ENCODE data around the gene ADAMTS16. TPM values are rescaled to one million over a fixed set of nuclear protein-coding genes. Genes with fewer than 3 reads are reported as not detected.

The ADAMTS16 gene
- total and polyA plus RNA-seq, 2 donors from 2014 or later, result 5.6 to 7.5 TPM

DNA sequence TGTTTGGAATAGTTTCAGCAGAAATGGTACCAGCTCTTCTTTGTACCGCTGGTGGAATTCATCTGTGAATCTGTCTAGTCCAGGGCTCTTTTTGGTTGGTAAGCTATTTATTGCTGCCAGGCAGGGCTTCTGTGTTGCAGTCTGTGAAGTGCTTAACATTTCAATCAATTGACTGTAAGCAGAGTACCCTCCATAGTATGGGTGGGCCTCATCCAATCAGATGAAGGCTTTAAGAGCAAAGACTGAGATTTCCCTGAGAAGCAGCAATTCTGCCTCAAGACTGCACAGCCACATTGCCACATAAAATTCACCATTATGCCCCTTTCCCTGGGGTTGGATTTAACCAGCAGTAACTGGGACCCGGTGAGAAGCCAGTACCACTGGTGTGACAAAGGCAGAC is 183.4 kb downstream of the ADAMTS16 start:
- Histone ChIP-seq H3K27ac (ENCODE audit: low read depth in 2 of 2, low read length in 2 of 2) (no peak overlapping the region), H3K9me3 (ENCODE audit: control insufficient read depth in 2 of 3, insufficient read depth in 1 of 3, low read length in 3 of 3) (no peaks in the 10 kb centered on the region), H3K36me3 (ENCODE audit: control insufficient read depth in 2 of 3, insufficient read depth in 3 of 3, low read length in 3 of 3) (peaks cover 0 to 2% (median 0%) of the 10 kb centered on the region in 3 donors), H3K4me3 (ENCODE audit: low read length in 3 of 3) (no peak overlapping the region), H3K27me3 (ENCODE audit: control insufficient read depth, insufficient read depth, low read length) (no peaks in the 10 kb centered on the region), H3K4me1 (ENCODE audit: control insufficient read depth in 2 of 3, insufficient read depth in 2 of 3, low read depth in 1 of 3, low read length in 3 of 3) (no peaks in the 10 kb centered on the region), H3K9ac (ENCODE audit: low read length in 3 of 3) (no peak overlapping the region)
- TF ChIP-seq, protein P1, sequence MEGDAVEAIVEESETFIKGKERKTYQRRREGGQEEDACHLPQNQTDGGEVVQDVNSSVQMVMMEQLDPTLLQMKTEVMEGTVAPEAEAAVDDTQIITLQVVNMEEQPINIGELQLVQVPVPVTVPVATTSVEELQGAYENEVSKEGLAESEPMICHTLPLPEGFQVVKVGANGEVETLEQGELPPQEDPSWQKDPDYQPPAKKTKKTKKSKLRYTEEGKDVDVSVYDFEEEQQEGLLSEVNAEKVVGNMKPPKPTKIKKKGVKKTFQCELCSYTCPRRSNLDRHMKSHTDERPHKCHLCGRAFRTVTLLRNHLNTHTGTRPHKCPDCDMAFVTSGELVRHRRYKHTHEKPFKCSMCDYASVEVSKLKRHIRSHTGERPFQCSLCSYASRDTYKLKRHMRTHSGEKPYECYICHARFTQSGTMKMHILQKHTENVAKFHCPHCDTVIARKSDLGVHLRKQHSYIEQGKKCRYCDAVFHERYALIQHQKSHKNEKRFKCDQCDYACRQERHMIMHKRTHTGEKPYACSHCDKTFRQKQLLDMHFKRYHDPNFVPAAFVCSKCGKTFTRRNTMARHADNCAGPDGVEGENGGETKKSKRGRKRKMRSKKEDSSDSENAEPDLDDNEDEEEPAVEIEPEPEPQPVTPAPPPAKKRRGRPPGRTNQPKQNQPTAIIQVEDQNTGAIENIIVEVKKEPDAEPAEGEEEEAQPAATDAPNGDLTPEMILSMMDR (IDR thresholded peaks at IDR 0.05; ENCODE audit: borderline replicate concordance, extremely low read depth, insufficient read depth), result no peak
- FAIRE-seq, result no peak
- intact Hi-C loops (cut with DNase I), result no loop called here
- no peak for DNase-seq

DNA sequence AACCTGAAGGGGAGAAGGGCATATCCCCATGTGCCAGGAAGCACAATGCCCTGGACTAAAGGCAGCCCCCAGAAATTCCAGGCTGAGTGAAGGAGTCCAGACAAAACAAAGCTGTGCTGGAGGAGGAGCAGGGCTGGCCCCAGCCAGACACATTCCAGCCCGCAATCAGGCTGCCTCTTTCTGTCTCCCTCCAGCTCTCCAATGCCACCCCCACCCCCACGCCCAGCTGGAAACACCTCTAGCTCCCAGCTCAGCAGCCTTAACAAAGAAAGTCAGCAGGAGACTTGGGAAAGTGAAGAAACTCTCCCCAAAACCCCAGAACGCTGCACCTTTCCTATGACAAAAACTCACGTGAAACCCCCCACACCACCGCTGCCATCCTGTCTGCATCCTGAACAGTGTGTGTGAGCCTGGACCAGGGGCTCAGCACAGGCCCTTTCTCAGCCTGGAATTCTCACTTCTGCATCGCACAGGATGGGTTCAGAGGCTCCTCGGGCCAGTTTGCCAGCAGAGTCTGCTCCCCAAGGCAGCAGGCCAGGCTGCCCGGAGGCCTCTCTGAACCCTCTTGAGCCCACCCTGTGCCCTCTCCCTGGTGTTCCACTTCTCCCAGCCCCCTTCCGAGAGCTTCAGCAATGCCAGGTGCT is 186.1 kb downstream of the ADAMTS16 start:
- peaks cover 0 to 8% (median 0%) of the 10 kb centered on the region in 3 donors for H3K4me1 ChIP-seq (ENCODE audit: control insufficient read depth in 2 of 3, insufficient read depth in 2 of 3, low read depth in 1 of 3, low read length in 3 of 3)
- no peak overlapping the region for H3K27ac ChIP-seq (ENCODE audit: low read depth in 2 of 2, low read length in 2 of 2)
- FAIRE-seq (no peak), DNase-seq (peak in 4 of 5 donors; percentile 39 to 63 (median 54))
- no peak overlapping the region for H3K4me3 ChIP-seq (ENCODE audit: low read length in 3 of 3)
- H3K36me3 ChIP-seq (ENCODE audit: control insufficient read depth in 2 of 3, insufficient read depth in 3 of 3, low read length in 3 of 3), result peaks cover 0 to under 1% (median 0%) of the 10 kb centered on the region in 3 donors
- no peaks in the 10 kb centered on the region for H3K9me3 ChIP-seq (ENCODE audit: control insufficient read depth in 2 of 3, insufficient read depth in 1 of 3, low read length in 3 of 3)
- no peak overlapping the region for H3K9ac ChIP-seq (ENCODE audit: low read length in 3 of 3)
- intact Hi-C loops (cut with DNase I), result no loop called here
- TF ChIP-seq, protein P1 (IDR thresholded peaks at IDR 0.05; ENCODE audit: borderline replicate concordance, extremely low read depth, insufficient read depth), result no peak
- H3K27me3 ChIP-seq (ENCODE audit: control insufficient read depth, insufficient read depth, low read length), result no peaks in the 10 kb centered on the region

DNA sequence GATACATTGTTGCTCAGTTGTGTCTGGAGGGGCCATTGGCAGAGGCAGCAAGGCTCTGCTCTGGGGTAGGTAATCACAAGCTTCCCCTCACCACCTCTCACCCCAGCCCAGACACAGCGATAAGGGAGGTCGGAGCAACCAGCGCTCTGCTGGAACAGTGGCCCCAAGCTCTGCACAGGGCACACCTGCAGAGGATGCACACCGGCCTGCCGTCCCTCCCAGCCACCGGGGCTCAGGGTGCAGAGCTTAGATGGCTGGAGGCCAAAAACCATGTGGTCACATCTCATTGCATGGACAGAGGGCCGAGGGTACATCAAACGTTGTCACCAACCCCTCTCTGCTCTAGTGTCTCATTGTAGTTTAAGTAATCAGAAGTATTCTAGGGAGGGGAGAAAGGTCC is 187.0 kb downstream of the ADAMTS16 start:
- Histone ChIP-seq H3K4me1 (ENCODE audit: control insufficient read depth in 2 of 3, insufficient read depth in 2 of 3, low read depth in 1 of 3, low read length in 3 of 3) (peaks cover 0 to 9% (median 0%) of the 10 kb centered on the region in 3 donors), H3K27me3 (ENCODE audit: control insufficient read depth, insufficient read depth, low read length) (no peaks in the 10 kb centered on the region), H3K4me3 (ENCODE audit: low read length in 3 of 3) (no peak overlapping the region), H3K27ac (ENCODE audit: low read depth in 2 of 2, low read length in 2 of 2) (no peak overlapping the region), H3K9ac (ENCODE audit: low read length in 3 of 3) (no peak overlapping the region), H3K9me3 (ENCODE audit: control insufficient read depth in 2 of 3, insufficient read depth in 1 of 3, low read length in 3 of 3) (no peaks in the 10 kb centered on the region), H3K36me3 (ENCODE audit: control insufficient read depth in 2 of 3, insufficient read depth in 3 of 3, low read length in 3 of 3) (no peaks in the 10 kb centered on the region)
- TF ChIP-seq, protein P1 (IDR thresholded peaks at IDR 0.05; ENCODE audit: borderline replicate concordance, extremely low read depth, insufficient read depth), result no peak
- no peak for DNase-seq
- no peak for FAIRE-seq
- intact Hi-C loops (cut with DNase I), result no loop called here
